H1 (cell line): ENCODE data around the gene ZBTB25. TPM values are rescaled to one million over a fixed set of nuclear protein-coding genes. Genes with fewer than 3 reads are reported as not detected.

Experiments used
- CTCF ChIA-PET: fragments of 300-600 bp; sonication (Branson Sonifier 250); formaldehyde crosslinking; loops from one replicate; lab custom pipeline; 2021; ENCODE audit not compliant: partially characterized antibody; lab: Charles Lee
- POLR2A ChIA-PET: fragments of 300-600 bp; sonication (Branson Sonifier 250); formaldehyde crosslinking; loops from one replicate; lab custom pipeline; 2021; ENCODE audit warnings: inconsistent platforms; ENCODE audit not compliant: partially characterized antibody; lab: Charles Lee
- DNase-seq, 2 experiments: peaks; one replicate each; pipeline versions ENCODE4 v3.0.0 to v3.0.0-alpha.2; 2010 to 2022; ENCODE audit warnings: low spot score in 2 of 2, low read depth in 1 of 2, mixed read lengths in 1 of 2
- FAIRE-seq: peaks from 2 replicates; lab custom pipeline; 2011; peaks lifted over from hg19 to GRCh38; lab: Jason Lieb, UNC
- H2AFZ ChIP-seq: 2 replicates; pipeline ENCODE4 v1.8.1; 2012; ENCODE audit warnings: low read length, inconsistent platforms
- H2AK5ac ChIP-seq: 2 replicates; pipeline ENCODE4 v1.6.1; 2013; ENCODE audit warnings: low read depth, low read length
- H2BK120ac ChIP-seq: replicated peaks from 2 replicates; pipeline ENCODE3; 2013; ENCODE audit warnings: low read depth, low read length, inconsistent platforms
- H2BK12ac ChIP-seq: 2 replicates; pipeline ENCODE4 v1.6.1; 2013; ENCODE audit warnings: low read depth, low read length
- H2BK15ac ChIP-seq: 2 replicates; pipeline ENCODE4 v1.6.1; 2013; ENCODE audit warnings: low read length
- H2BK20ac ChIP-seq: 2 replicates; pipeline ENCODE4 v1.6.1; 2013; ENCODE audit warnings: low read length
- H2BK5ac ChIP-seq: 2 replicates; pipeline ENCODE4 v1.6.1; 2013; ENCODE audit warnings: low read depth, low read length
- H3K14ac ChIP-seq: 2 replicates; pipeline ENCODE4 v1.6.1; 2013; ENCODE audit warnings: inconsistent platforms; ENCODE audit not compliant: insufficient read length
- H3K18ac ChIP-seq: 2 replicates; pipeline ENCODE4 v1.6.1; 2013; ENCODE audit warnings: low read length; ENCODE audit errors: extremely low read depth
- H3K23ac ChIP-seq: 2 replicates; pipeline ENCODE4 v1.6.1; 2013; ENCODE audit warnings: inconsistent platforms; ENCODE audit not compliant: insufficient read length
- H3K23me2 ChIP-seq: 2 replicates; pipeline ENCODE4 v1.6.1; 2013; ENCODE audit warnings: low read depth, low read length
- H3K27ac ChIP-seq: 2 replicates; pipeline ENCODE4 v1.6.1; 2011; ENCODE audit warnings: low read depth, low read length, inconsistent platforms
- H3K27me3 ChIP-seq, 4 experiments: replicated peaks in 1 of 4; 1 replicate in 1 of 4; 2 replicates in 3 of 4; pipeline versions ENCODE4 v1.6.1 to v1.8.1; 2011 to 2013; ENCODE audit warnings: low read length in 3 of 4, mild to moderate bottlenecking in 3 of 4, inconsistent platforms in 2 of 4, mixed read lengths in 2 of 4, moderate library complexity in 1 of 4; ENCODE audit not compliant: control insufficient read depth in 3 of 4, insufficient read depth in 3 of 4; ENCODE audit errors: extremely low read depth in 1 of 4
- H3K36me3 ChIP-seq, 4 experiments: 2 replicates each; pipeline versions ENCODE4 v1.6.1 to v1.8.1; 2011 to 2013; ENCODE audit warnings: mild to moderate bottlenecking in 4 of 4, low read length in 3 of 4, moderate library complexity in 2 of 4, control low read depth in 1 of 4, inconsistent platforms in 1 of 4; ENCODE audit not compliant: insufficient read depth in 4 of 4, control insufficient read depth in 2 of 4
- H3K4ac ChIP-seq: replicated peaks from 2 replicates; pipeline ENCODE3; 2013; ENCODE audit warnings: low read length, low read depth, mixed read lengths, inconsistent platforms; ENCODE audit not compliant: insufficient read length
- H3K4me1 ChIP-seq, 4 experiments: replicated peaks in 1 of 4; 1 replicate in 1 of 4; 2 replicates in 3 of 4; pipeline versions ENCODE4 v1.6.1 to v1.8.1; 2011 to 2013; ENCODE audit warnings: low read length in 3 of 4, inconsistent platforms in 2 of 4, mixed read lengths in 1 of 4; ENCODE audit not compliant: insufficient read depth in 4 of 4, control insufficient read depth in 3 of 4
- H3K4me2 ChIP-seq, 2 experiments: 2 replicates each; pipeline versions ENCODE4 v1.6.1 to v1.8.1; 2011 to 2013; ENCODE audit warnings: low read depth in 2 of 2, low read length in 2 of 2, control low read depth in 1 of 2, inconsistent platforms in 1 of 2, mild to moderate bottlenecking in 1 of 2; ENCODE audit not compliant: insufficient read depth in 1 of 2
- H3K4me3 ChIP-seq, 4 experiments: fragments of 200-600, 300-600 bp in 1 of 4; sonication (generic), shearing (Covaris generic), sonication (Bioruptor Twin) in 1 of 4; 2 replicates each; pipeline versions ENCODE4 v1.5.1 to v1.8.1; 2011 to 2016; ENCODE audit warnings: low read length in 4 of 4, low read depth in 3 of 4, control low read depth in 2 of 4, inconsistent platforms in 2 of 4, mild to moderate bottlenecking in 2 of 4, mixed read lengths in 1 of 4, moderate library complexity in 1 of 4; ENCODE audit not compliant: insufficient read depth in 2 of 4; ENCODE audit errors: extremely low read depth in 1 of 4
- H3K56ac ChIP-seq: replicated peaks from 2 replicates; pipeline ENCODE3; 2013; ENCODE audit warnings: low read depth, mild to moderate bottlenecking, mixed read lengths, low read length, inconsistent platforms; ENCODE audit not compliant: insufficient read length
- H3K79me1 ChIP-seq: 2 replicates; pipeline ENCODE4 v1.6.1; 2013; ENCODE audit warnings: low read depth, low read length, control low read depth
- H3K79me2 ChIP-seq, 2 experiments: 2 replicates each; pipeline versions ENCODE4 v1.6.1 to v1.8.1; 2012 to 2013; ENCODE audit warnings: low read length in 2 of 2, mild to moderate bottlenecking in 2 of 2, inconsistent platforms in 1 of 2; ENCODE audit not compliant: insufficient read depth in 2 of 2, control insufficient read depth in 1 of 2
- H3K9ac ChIP-seq, 4 experiments: replicated peaks in 1 of 4; 1 replicate in 1 of 4; 2 replicates in 3 of 4; pipeline versions ENCODE4 v1.6.1 to v1.8.1; 2011 to 2013; ENCODE audit warnings: low read depth in 3 of 4, low read length in 3 of 4, control low read depth in 2 of 4, mild to moderate bottlenecking in 2 of 4, moderate library complexity in 2 of 4, inconsistent platforms in 1 of 4; ENCODE audit errors: extremely low read depth in 1 of 4
- H3K9me3 ChIP-seq, 2 experiments: 2 replicates each; pipeline versions ENCODE4 v1.6.1 to v1.8.1; 2012 to 2013; ENCODE audit warnings: mild to moderate bottlenecking in 2 of 2, moderate library complexity in 2 of 2, control low read depth in 1 of 2, inconsistent platforms in 1 of 2, low read depth in 1 of 2, low read length in 1 of 2, mixed read lengths in 1 of 2; ENCODE audit not compliant: insufficient read depth in 2 of 2
- H4K20me1 ChIP-seq, 2 experiments: replicated peaks in 1 of 2; 2 replicates each; pipeline versions ENCODE3 to v1.8.1; 2011 to 2013; ENCODE audit warnings: inconsistent platforms in 2 of 2, low read length in 2 of 2, mild to moderate bottlenecking in 1 of 2; ENCODE audit not compliant: insufficient read depth in 2 of 2, control insufficient read depth in 1 of 2
- H4K5ac ChIP-seq: 2 replicates; pipeline ENCODE4 v1.6.1; 2013; ENCODE audit warnings: low read length, low read depth, mixed read lengths, inconsistent platforms; ENCODE audit not compliant: insufficient read length
- H4K8ac ChIP-seq: 2 replicates; pipeline ENCODE4 v1.8.0; 2013; ENCODE audit warnings: mild to moderate bottlenecking, moderate library complexity, low read length, inconsistent platforms; ENCODE audit not compliant: insufficient read depth; ENCODE audit errors: extremely low read depth
- H4K91ac ChIP-seq: replicated peaks from 2 replicates; pipeline ENCODE3; 2013; ENCODE audit warnings: low read length, mixed read lengths, inconsistent platforms; ENCODE audit not compliant: insufficient read length
- ASH2L ChIP-seq: fragments of 200-600, 300-600 bp; sonication (generic); IDR thresholded peaks from one replicate; pipeline ENCODE4 v1.7.1; 2017; ENCODE audit warnings: low read length
- CBX8 ChIP-seq: fragments of 300-800, 300-1000 bp; sonication (generic); IDR thresholded peaks from 2 replicates; pipeline ENCODE4 v1.7.1; 2016; ENCODE audit warnings: low read depth, low read length, borderline replicate concordance
- E2F6 ChIP-seq: IDR thresholded peaks from 2 replicates; pipeline ENCODE4 v1.6.1; 2012; ENCODE audit warnings: inconsistent platforms
- EGR1 ChIP-seq: IDR thresholded peaks from 2 replicates; pipeline ENCODE4 v1.6.1; 2011; ENCODE audit warnings: low read depth, low read length, borderline replicate concordance
- GABPA ChIP-seq: IDR thresholded peaks from 2 replicates; pipeline ENCODE4 v1.6.1; 2011; ENCODE audit warnings: mild to moderate bottlenecking, low read length, moderate library complexity, borderline replicate concordance; ENCODE audit not compliant: insufficient read depth
- JUN ChIP-seq: IDR thresholded peaks from 2 replicates; pipeline ENCODE4 v1.6.1; 2011; ENCODE audit warnings: low read depth, mild to moderate bottlenecking, improper control_type of control experiment, low read length
- MAFK ChIP-seq: IDR thresholded peaks from 2 replicates; pipeline ENCODE4 v1.6.1; 2012; ENCODE audit warnings: low read depth, mild to moderate bottlenecking, improper control_type of control experiment, low read length
- PHF8 ChIP-seq: fragments of 200-600 bp; sonication (generic); conservative IDR thresholded peaks from 2 replicates; pipeline ENCODE4 v1.7.1; 2012; ENCODE audit warnings: low read depth, mild to moderate bottlenecking, inconsistent platforms, low read length, moderate library complexity
- POU5F1 ChIP-seq: IDR thresholded peaks from 2 replicates; pipeline ENCODE4 v1.6.1; 2011; ENCODE audit warnings: low read depth, mild to moderate bottlenecking, low read length, moderate library complexity
- SIN3A ChIP-seq, 2 experiments: IDR thresholded peaks in 1 of 2; conservative IDR thresholded peaks in 1 of 2; 2 replicates each; pipeline ENCODE4 v1.6.1; 2011 to 2012; ENCODE audit warnings: low read length in 2 of 2, improper control_type of control experiment in 1 of 2, low read depth in 1 of 2, mild to moderate bottlenecking in 1 of 2
- SP2 ChIP-seq: IDR thresholded peaks from 2 replicates; pipeline ENCODE4 v1.6.1; 2012; ENCODE audit warnings: mild to moderate bottlenecking, low read length, inconsistent platforms
- TAF1 ChIP-seq: IDR thresholded peaks from 2 replicates; pipeline ENCODE4 v1.6.1; 2011; ENCODE audit warnings: mild to moderate bottlenecking, low read depth, low read length
- WGBS, 2 experiments: shearing (Covaris generic) in 1 of 2; methylation state at CpG; one replicate each; pipeline versions ENCODE4 v1.1.6 to v1.1.7; 2013 to 2015; ENCODE audit warnings: low lambda C conversion rate in 2 of 2, mixed read lengths in 2 of 2, inconsistent platforms in 1 of 2, low coverage in 1 of 2, missing lambda C conversion rate in 1 of 2; ENCODE audit not compliant: insufficient replicate concordance in 2 of 2, insufficient coverage in 1 of 2, insufficient read length in 1 of 2; ENCODE audit errors: extremely low coverage in 1 of 2, missing lambda C conversion rate in 1 of 2; 5-methylcytosine and 5-hydroxymethylcytosine counted together
- polyA plus RNA-seq, 7 experiments: library from polyadenylated mRNA; depleted of rRNA in 3 of 7; stranded (reverse) in 5 of 7; unstranded in 2 of 7; fragments of >200 nt in 5 of 7; fragments of 200-250 nt in 2 of 7; gene quantifications; 1 replicate in 5 of 7; 2 replicates in 1 of 7; 4 replicates in 1 of 7; pipeline versions ENCODE4 v1.2.1 to v1.2.3, GENCODE V29; 2011 to 2013; ENCODE audit warnings: missing spikeins in 2 of 7, mixed read lengths in 2 of 7
- total RNA-seq: library from RNA; stranded (reverse); fragmentation: NEBNext Ultra II Directional; extraction: Animal tissue kit (Norgen Biotek cat#: 25700); gene quantifications from 2 replicates; pipeline ENCODE4 v1.2.1, GENCODE V29; 2021

ZBTB25 gene
- total and polyA plus RNA-seq, 2 of the 8 experiments (the other 6 are each of a cell fraction or from before 2014, with no cell fraction given), result 5.4 to 11.4 TPM

- no peaks in the 10 kb centered on the region for H3K79me1 ChIP-seq
- H3K27me3 ChIP-seq, result no peaks in the 10 kb centered on the region
- H4K20me1 ChIP-seq, result peaks cover 0 to 3% of the 10 kb centered on the region in 2 experiments
- H3K27ac ChIP-seq, result no peak overlapping the region
- H3K4me2 ChIP-seq, result no peak overlapping the region
- H3K4me1 ChIP-seq, result no peaks in the 10 kb centered on the region
- no peak overlapping the region for H3K4me3 ChIP-seq
- no peaks in the 10 kb centered on the region; the same call in 1 of the 2 replicates for H3K23me2 ChIP-seq
- no peak overlapping the region for H2BK5ac ChIP-seq
- H2BK20ac ChIP-seq, result no peak overlapping the region
- H2BK12ac ChIP-seq, result no peak overlapping the region
- H3K14ac ChIP-seq, result no peak overlapping the region
- no peak overlapping the region for H4K8ac ChIP-seq
- H3K9me3 ChIP-seq, result no peaks in the 10 kb centered on the region
- H3K9ac ChIP-seq, result no peak overlapping the region
- no peak overlapping the region for H2AK5ac ChIP-seq
- H4K5ac ChIP-seq, result no peak overlapping the region
- no peaks in the 10 kb centered on the region for H3K79me2 ChIP-seq
- H2AFZ ChIP-seq, result no peak overlapping the region
- no peak overlapping the region for H3K56ac ChIP-seq
- 97% methylated on average over 5 of the region's 5 CpGs; no CpG with 5 or more reads in 1 of the 2 experiments for WGBS, 2 experiments
- no peak overlapping the region for H2BK15ac ChIP-seq
- H3K4ac ChIP-seq, result no peak overlapping the region
- no peak overlapping the region for H4K91ac ChIP-seq
- ChIA-PET CTCF (interaction anchor here (0.9 to 1.2 kb wide), 3 partner anchors 18 to 188 kb away, joined by 3 to 5 read pairs (median 4); no protein-coding TSS in a partner anchor), POLR2A (interaction anchor here (0.7 to 1.7 kb wide), 9 partner anchors 9 to 47 kb away, joined by 3 to 6 read pairs (median 3); no protein-coding TSS in a partner anchor)
- H3K18ac ChIP-seq, result no peak overlapping the region
- peaks cover 30 to 81% (median 65%) of the 10 kb centered on the region in 4 experiments for H3K36me3 ChIP-seq
- DNase-seq, result no peak
- no peak overlapping the region for H2BK120ac ChIP-seq
- H3K23ac ChIP-seq, result no peak overlapping the region
- FAIRE-seq, result no peak
- no peak for TF ChIP-seq ASH2L
- no peak for TF ChIP-seq CBX8
- no peak for TF ChIP-seq MAFK
- TF ChIP-seq E2F6, result no peak
- TF ChIP-seq SIN3A (conservative IDR thresholded peaks at IDR 0.05 in 1 of 2, IDR thresholded peaks at IDR 0.05 in 1 of 2; ENCODE audit: low read depth in 1 of 2, low read length in 2 of 2), result no peak
- no peak for TF ChIP-seq EGR1
- no peak for TF ChIP-seq JUN
- no peak for TF ChIP-seq TAF1
- TF ChIP-seq SP2, result no peak
- no peak for TF ChIP-seq POU5F1
- TF ChIP-seq PHF8, result no peak
- TF ChIP-seq GABPA, result no peak
Measured at GRCh38 chr14:64447876-64448670, 55.6 kb downstream of the ZBTB25 start.
